OCI-LY7 (cell line): ENCODE results near the gene STK35.

Experiments used
- CTCF ChIP-seq: fragments of 200-600 bp; sonication (generic); conservative IDR thresholded peaks from 2 replicates; pipeline ENCODE4 v1.5.1; 2014; ENCODE audit warnings: mild to moderate bottlenecking, antibody characterized with exemption, low read length, moderate library complexity, mixed read lengths
- EZH2phosphoT487 ChIP-seq: fragments of 200-600 bp; sonication (generic); IDR thresholded peaks from 2 replicates; pipeline ENCODE4 v1.6.1; 2018; ENCODE audit warnings: low read depth, borderline replicate concordance, mild to moderate bottlenecking, mixed run types, antibody characterized with exemption, low read length, moderate library complexity, mixed read lengths

- TF ChIP-seq CTCF (no peak), EZH2phosphoT487 (no peak)
Measured at GRCh38 chr20:2128542-2128941, 26.9 kb downstream of the STK35 start.
